ENCODE results near the gene KIF18A. TPM values are rescaled to one million over a fixed set of nuclear protein-coding genes. Genes with fewer than 3 reads are reported as not detected.

KIF18A gene
- total and polyA plus RNA-seq, 8 donors, result 4.2 to 14.1 (median 7.2) TPM

- TF ChIP-seq CTCF (IDR thresholded peaks at IDR 0.05), result no peak
- Histone ChIP-seq H3K36me3 (no peaks in the 10 kb centered on the region), H3K4me3 (no peak overlapping the region), H3K4me1 (no peaks in the 10 kb centered on the region), H3K27me3 (no peaks in the 10 kb centered on the region), H3K9me3 (no peaks in the 10 kb centered on the region), H3K27ac (no peak overlapping the region)
- intact Hi-C loops (cut with DNase I), result no loop called here
- no peak for ATAC-seq
- no peak for DNase-seq
Measured at GRCh38 chr11:27971171-27971570, 136.8 kb downstream of the KIF18A start.

Small RNA genes lying within 50 kb of the gene (microRNA-seq; reads per million reads assigned to microRNA genes)
- 0 reads per million in 2 donors for gene MIR610

Other genes starting within 250 kb of the KIF18A start
- 10 to 100 TPM in 1 of 2 donors, 1 to 10 TPM in 1; 9.6 to 14.9 TPM for gene METTL15, start 232 bp upstream of the KIF18A start, total RNA-seq
- 10 to 100 TPM; 16.4 to 21.2 (median 20.2) TPM for gene METTL15, start 232 bp upstream of the KIF18A start, polyA plus RNA-seq (ENCODE audit: insufficient read length in 6 of 6)

Data from left lung (tissue), 10 donors.